Keratinocyte (primary cell): ENCODE measurements around the gene VPS13D. TPM values are rescaled to one million over a fixed set of nuclear protein-coding genes. Genes with fewer than 3 reads are reported as not detected.

Experiments used
- DNase-seq: peaks from one replicate; pipeline ENCODE4 v3.0.0-alpha.2; 2011; ENCODE audit warnings: low read depth, missing footprints, low spot score
- FAIRE-seq: peaks from 2 replicates; lab custom pipeline; 2011; peaks lifted over from hg19 to GRCh38; lab: Jason Lieb, UNC
- H2AFZ ChIP-seq: 2 replicates; pipeline ENCODE4 v1.6.0; 2012; ENCODE audit warnings: low read length, control low read depth, inconsistent platforms; ENCODE audit not compliant: control insufficient read depth
- H3K27ac ChIP-seq: 2 replicates; pipeline ENCODE4 v1.5.1; 2011; ENCODE audit warnings: low read length; ENCODE audit not compliant: control insufficient read depth, insufficient read depth
- H3K27me3 ChIP-seq: 3 replicates; pipeline ENCODE4 v1.6.0; 2011; ENCODE audit warnings: low read length; ENCODE audit not compliant: control insufficient read depth, insufficient read depth; ENCODE audit errors: extremely low read depth
- H3K36me3 ChIP-seq, 2 experiments: 2 replicates in 1 of 2; 3 replicates in 1 of 2; pipeline ENCODE4 v1.5.1; 2011; ENCODE audit warnings: low read length in 2 of 2, mild to moderate bottlenecking in 1 of 2; ENCODE audit not compliant: control insufficient read depth in 2 of 2, insufficient read depth in 2 of 2; ENCODE audit errors: extremely low read depth in 1 of 2
- H3K4me1 ChIP-seq: 3 replicates; pipeline ENCODE4 v1.5.1; 2011; ENCODE audit warnings: low read length; ENCODE audit not compliant: control insufficient read depth, insufficient read depth; ENCODE audit errors: extremely low read depth
- H3K4me2 ChIP-seq: 3 replicates; pipeline ENCODE4 v1.6.0; 2011; ENCODE audit warnings: low read depth, low read length; ENCODE audit not compliant: control insufficient read depth, insufficient read depth; ENCODE audit errors: extremely low read depth
- H3K4me3 ChIP-seq, 3 experiments: fragments of 200-600 bp in 1 of 3; sonication (generic) in 1 of 3; 2 replicates in 2 of 3; 3 replicates in 1 of 3; pipeline ENCODE4 v1.5.1; 2011 to 2016; ENCODE audit warnings: low read length in 3 of 3, mild to moderate bottlenecking in 3 of 3, control low read depth in 2 of 3, inconsistent platforms in 1 of 3, low read depth in 1 of 3, mixed read lengths in 1 of 3, mixed run types in 1 of 3, moderate library complexity in 1 of 3; ENCODE audit not compliant: control insufficient read depth in 2 of 3, insufficient read depth in 2 of 3; ENCODE audit errors: extremely low read depth in 1 of 3
- H3K79me2 ChIP-seq: 2 replicates; pipeline ENCODE4 v1.6.0; 2012; ENCODE audit warnings: low read length; ENCODE audit not compliant: control insufficient read depth, insufficient read depth
- H3K9ac ChIP-seq: 3 replicates; pipeline ENCODE4 v1.6.0; 2011; ENCODE audit warnings: low read length; ENCODE audit not compliant: control insufficient read depth, insufficient read depth; ENCODE audit errors: extremely low read depth
- H3K9me1 ChIP-seq: 3 replicates; pipeline ENCODE4 v1.6.0; 2011; ENCODE audit warnings: low read length; ENCODE audit not compliant: control insufficient read depth, insufficient read depth; ENCODE audit errors: extremely low read depth
- H3K9me3 ChIP-seq: 2 replicates; pipeline ENCODE4 v1.5.1; 2012; ENCODE audit warnings: low read depth, low read length; ENCODE audit not compliant: control insufficient read depth
- H4K20me1 ChIP-seq: 3 replicates; pipeline ENCODE4 v1.6.0; 2011; ENCODE audit warnings: low read length; ENCODE audit not compliant: control insufficient read depth, insufficient read depth; ENCODE audit errors: extremely low read depth
- EZH2 ChIP-seq: IDR thresholded peaks from one replicate; pipeline ENCODE4 v1.6.1; 2012; ENCODE audit warnings: inconsistent platforms, mild to moderate bottlenecking, low read length, moderate library complexity
- dilution Hi-C: fragments of 300-500 bp; cut with MboI; formaldehyde crosslinking; loops from one replicate; pipeline ENCODE4 v1.7.0; 2020; ENCODE audit warnings: low sequenced_read_pairs; ENCODE audit not compliant: extremely low pct_ligation_motif_present
- polyA plus RNA-seq, 5 experiments: library from polyadenylated mRNA; depleted of rRNA in 3 of 5; stranded (reverse) in 3 of 5; stranded (forward) in 1 of 5; unstranded in 1 of 5; fragments of >200 nt; gene quantifications; 1 replicate in 1 of 5; 2 replicates in 3 of 5; 3 replicates in 1 of 5; pipeline versions ENCODE4 v1.2.1 to v1.2.3, GENCODE V29; 2011 to 2012; ENCODE audit warnings: missing spikeins in 2 of 5, low read depth in 1 of 5, low replicate concordance in 1 of 5
- TF ChIP-seq, protein P1 (sequence below), 3 experiments: IDR thresholded peaks in 1 of 3; conservative IDR thresholded peaks in 1 of 3; optimal IDR thresholded peaks in 1 of 3; 2 replicates in 2 of 3; 3 replicates in 1 of 3; pipeline versions ENCODE3 to v1.5.1; 2011; ENCODE audit warnings: low read length in 3 of 3, mild to moderate bottlenecking in 3 of 3, moderate library complexity in 2 of 3, control low read depth in 1 of 3, inconsistent platforms in 1 of 3; ENCODE audit not compliant: insufficient read depth in 2 of 3; ENCODE audit errors: extremely low read depth in 1 of 3

The VPS13D gene
- polyA plus RNA-seq, 1 donor (not counting 4 experiments of a cell fraction or from before 2014, with no cell fraction given): 19.0 TPM

- H3K27me3 ChIP-seq: no peaks in the 10 kb centered on the region
- dilution Hi-C loops: no loop called here
- H3K9ac ChIP-seq: no peak overlapping the region
- H3K27ac ChIP-seq: no peak overlapping the region
- H2AFZ ChIP-seq: no peak overlapping the region
- H3K36me3 ChIP-seq: peaks cover 13 to 28% of the 10 kb centered on the region in 2 experiments
- no peak overlapping the region for H3K4me2 ChIP-seq
- H3K9me3 ChIP-seq: no peaks in the 10 kb centered on the region
- H3K79me2 ChIP-seq: no peaks in the 10 kb centered on the region
- no peaks in the 10 kb centered on the region for H3K9me1 ChIP-seq
- no peaks in the 10 kb centered on the region for H4K20me1 ChIP-seq
- FAIRE-seq (no peak), DNase-seq (no peak)
- no peak overlapping the region for H3K4me3 ChIP-seq
- no peaks in the 10 kb centered on the region for H3K4me1 ChIP-seq
- no peak for TF ChIP-seq EZH2
- TF ChIP-seq, protein P1, sequence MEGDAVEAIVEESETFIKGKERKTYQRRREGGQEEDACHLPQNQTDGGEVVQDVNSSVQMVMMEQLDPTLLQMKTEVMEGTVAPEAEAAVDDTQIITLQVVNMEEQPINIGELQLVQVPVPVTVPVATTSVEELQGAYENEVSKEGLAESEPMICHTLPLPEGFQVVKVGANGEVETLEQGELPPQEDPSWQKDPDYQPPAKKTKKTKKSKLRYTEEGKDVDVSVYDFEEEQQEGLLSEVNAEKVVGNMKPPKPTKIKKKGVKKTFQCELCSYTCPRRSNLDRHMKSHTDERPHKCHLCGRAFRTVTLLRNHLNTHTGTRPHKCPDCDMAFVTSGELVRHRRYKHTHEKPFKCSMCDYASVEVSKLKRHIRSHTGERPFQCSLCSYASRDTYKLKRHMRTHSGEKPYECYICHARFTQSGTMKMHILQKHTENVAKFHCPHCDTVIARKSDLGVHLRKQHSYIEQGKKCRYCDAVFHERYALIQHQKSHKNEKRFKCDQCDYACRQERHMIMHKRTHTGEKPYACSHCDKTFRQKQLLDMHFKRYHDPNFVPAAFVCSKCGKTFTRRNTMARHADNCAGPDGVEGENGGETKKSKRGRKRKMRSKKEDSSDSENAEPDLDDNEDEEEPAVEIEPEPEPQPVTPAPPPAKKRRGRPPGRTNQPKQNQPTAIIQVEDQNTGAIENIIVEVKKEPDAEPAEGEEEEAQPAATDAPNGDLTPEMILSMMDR (optimal IDR thresholded peaks at IDR 0.05 in 1 of 3, IDR thresholded peaks at IDR 0.05 in 1 of 3, conservative IDR thresholded peaks at IDR 0.05 in 1 of 3; ENCODE audit: extremely low read depth in 1 of 3, insufficient read depth in 2 of 3, low read length in 3 of 3): no peak
These were observed 175.7 kb downstream of the VPS13D start for GRCh38 chr1:12405325-12406210.

GRCh38 chr1:12406211-12407021 is 176.6 kb downstream of the VPS13D start:
- Histone ChIP-seq H2AFZ (no peak overlapping the region), H3K4me3 (no peak overlapping the region), H3K36me3 (peaks cover 11 to 26% of the 10 kb centered on the region in 2 experiments), H3K9me1 (no peaks in the 10 kb centered on the region), H3K27me3 (no peaks in the 10 kb centered on the region), H4K20me1 (no peaks in the 10 kb centered on the region), H3K4me2 (no peak overlapping the region), H3K27ac (no peak overlapping the region), H3K4me1 (no peaks in the 10 kb centered on the region), H3K79me2 (no peaks in the 10 kb centered on the region), H3K9me3 (no peaks in the 10 kb centered on the region), H3K9ac (no peak overlapping the region)
- DNase-seq (no peak), FAIRE-seq (no peak)
- dilution Hi-C loops: no loop called here
- TF ChIP-seq EZH2: no peak
- TF ChIP-seq, protein P1 (optimal IDR thresholded peaks at IDR 0.05 in 1 of 3, IDR thresholded peaks at IDR 0.05 in 1 of 3, conservative IDR thresholded peaks at IDR 0.05 in 1 of 3; ENCODE audit: extremely low read depth in 1 of 3, insufficient read depth in 2 of 3, low read length in 3 of 3): no peak
